CMK (cell line): ENCODE data around the gene WNT11.
"Not testable (repeated sequence)": the region's sequence is repeated elsewhere in the genome, so short reads cannot be mapped to it uniquely, and the experiment has no call there.

Experiments used
- DNase-seq: peaks from one replicate; pipeline ENCODE4 v3.0.0-alpha.2; 2010; ENCODE audit warnings: low read depth

The WNT11 gene

DNA sequence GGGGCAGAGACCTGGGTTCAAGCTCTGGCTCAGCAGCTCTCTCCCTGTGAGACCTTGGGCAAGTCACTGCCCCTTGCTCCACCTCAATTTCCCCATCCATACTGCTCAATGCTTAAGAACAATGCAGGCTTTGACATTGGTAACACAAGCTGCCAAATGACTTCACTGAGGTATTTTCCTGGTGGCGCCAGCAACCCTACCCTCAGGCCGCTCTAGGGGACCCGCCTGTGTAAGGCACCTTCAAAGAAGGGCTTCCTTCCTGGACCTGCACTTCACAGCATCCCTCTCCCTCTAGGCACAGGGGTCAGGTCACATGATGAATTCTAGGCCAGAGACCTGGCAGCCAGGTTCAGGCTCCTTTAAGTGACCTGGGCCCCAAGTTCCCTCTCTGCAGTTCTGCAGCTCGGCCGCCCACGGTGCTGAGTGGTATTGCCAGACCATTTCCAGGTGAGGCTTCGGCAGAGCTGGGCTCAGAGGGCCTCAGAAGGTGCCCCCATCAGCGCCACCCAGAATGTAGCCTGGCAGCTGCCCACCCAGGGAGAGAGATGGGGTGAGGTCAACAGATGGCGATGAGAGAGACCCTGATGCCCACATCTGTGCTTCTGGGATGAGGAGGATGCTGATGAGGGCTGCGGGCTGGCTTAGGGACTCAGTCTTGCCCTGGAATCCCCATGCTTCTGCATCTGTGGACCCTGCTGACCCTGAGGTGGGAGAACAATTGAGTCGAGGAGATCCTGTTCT lies 4.5 kb downstream of the WNT11 start:
- DNase-seq = no peak

DNA sequence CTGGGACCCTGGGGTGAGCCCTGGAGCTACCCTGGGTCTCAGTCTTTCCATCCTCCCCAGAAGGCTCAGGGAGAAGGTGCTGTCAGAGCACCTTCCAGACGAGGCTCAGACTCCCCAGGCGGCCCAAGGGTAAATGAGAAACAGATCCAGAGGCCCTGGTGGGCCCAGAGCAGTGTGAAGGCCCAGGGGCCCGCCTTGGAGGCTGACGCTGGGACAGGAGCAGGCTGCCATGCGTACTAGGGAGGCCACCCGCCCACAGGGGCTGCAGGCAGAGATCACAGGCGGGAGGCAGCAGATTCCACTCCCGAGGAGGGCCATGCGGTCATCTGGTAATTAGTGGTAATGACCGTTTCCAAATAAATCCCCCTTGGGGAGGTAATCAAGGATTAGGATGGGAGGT lies 5.2 kb downstream of the WNT11 start:
- DNase-seq = no peak

DNA sequence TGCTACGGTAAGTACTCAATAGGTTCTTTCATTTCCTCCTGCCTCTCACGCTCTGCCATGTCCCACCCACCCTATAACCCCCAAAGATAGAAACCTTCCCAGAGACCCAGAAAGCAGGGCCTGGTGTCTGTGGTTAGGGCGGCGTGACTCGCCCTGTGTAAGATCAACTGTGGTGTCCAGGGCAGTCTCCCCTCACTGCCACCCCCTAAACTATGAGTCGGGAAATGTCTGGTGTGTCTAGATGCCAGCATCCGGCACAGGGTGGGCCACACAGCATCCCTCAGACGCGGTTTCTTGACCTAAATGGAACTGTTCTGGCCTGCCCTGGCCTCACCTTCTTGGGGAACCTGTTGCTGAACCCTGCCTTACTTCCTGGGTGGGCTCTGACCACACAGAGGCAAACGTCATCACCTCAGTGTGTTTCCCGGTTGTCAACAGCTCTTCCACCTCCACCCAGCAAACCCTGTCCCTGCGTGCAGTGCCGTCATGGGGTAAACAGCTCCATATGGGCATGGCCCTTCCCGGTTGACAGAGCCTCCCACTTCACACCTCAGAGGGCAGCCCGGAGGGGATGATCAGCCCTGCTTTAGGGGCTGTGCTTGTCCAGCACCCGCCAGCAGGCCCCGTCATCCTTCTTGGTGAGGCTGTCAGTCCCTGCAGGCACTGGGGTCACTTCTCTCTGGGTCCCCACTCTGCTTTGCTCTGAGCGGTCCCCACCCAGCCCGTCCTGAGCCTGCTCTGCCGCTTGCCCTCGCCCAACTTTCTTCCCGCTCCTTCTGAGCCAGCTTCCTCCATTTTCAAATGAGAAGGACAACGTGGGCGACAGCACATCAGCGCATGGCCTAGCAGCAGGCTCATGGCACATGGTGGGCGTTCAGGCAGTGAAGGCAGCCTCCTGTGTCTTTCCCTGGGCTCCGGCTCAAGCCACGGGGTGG lies 6.0 kb downstream of the WNT11 start:
- DNase-seq = no peak

DNA sequence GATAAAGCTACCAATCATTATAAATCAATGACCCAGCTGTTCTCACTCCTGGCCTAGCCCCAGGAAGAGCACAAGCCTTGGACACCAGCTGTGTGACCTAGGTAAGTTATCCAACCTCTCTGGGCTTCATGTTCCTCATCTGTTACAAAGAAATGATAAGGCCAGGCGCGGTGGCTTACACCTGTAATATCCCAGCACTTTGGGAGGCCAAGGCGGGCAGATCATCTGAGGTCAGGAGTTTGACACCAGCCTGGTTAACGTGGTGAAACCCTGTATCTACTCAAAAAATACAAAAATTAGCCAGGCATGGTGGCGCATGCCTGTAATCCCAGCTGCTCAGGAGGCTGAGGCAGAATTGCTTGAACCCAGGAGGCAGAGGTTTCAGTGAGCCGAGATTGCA lies 7.6 kb downstream of the WNT11 start:
- DNase-seq = not testable (repeated sequence)

DNA sequence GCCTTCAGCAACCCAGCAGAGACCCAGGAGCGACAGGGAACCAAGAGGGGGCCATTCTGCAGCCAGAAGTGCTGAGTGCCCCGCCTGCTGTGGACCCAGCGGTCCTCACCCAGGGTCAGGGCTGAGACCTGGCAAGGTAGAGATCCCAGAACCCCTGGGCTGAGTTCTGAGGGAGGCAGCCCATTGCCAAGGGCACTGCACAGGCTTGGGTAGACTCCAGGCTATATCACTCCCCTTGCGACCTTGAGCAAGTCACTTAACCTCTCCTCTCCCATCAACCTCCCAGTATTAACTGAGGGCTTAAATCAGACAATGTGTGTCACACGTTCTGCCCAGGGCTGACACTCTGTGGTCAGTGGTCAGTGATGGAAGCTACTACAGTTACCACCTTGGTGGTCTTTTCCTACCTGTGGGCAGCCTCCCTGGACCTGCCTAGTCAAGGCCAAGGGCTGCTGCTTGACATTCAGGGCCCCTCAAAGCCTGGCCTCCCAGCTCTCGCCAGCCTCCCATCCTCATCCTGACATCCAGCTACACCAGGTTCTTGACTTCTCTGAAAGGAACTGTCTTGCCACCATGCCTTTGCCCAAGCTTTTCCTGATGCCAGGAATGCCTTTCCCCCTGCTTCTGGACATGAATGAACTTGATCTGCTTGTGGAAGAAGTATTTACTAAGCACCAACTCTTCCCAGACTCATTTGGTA lies 8.2 kb downstream of the WNT11 start:
- no peak for DNase-seq

DNA sequence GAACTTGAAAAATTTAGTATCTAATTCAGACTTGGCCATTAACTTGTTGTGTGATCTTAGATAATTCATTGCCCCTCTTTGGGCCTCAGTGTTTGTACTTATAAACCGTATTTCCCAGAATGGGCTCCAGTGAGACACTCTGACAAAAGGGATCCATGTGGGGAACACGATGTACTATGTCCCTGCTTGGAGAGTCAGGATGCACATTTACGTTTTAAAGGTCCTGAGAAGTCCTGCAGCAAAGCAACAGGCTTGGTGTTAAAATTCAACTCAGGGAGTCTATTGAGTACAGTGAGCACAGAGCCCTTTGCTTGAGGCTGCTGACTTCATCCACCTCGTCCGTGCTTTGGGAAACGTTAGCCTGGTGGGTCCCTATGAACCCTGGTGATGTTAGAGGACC lies 9.0 kb downstream of the WNT11 start:
- no peak for DNase-seq

DNA sequence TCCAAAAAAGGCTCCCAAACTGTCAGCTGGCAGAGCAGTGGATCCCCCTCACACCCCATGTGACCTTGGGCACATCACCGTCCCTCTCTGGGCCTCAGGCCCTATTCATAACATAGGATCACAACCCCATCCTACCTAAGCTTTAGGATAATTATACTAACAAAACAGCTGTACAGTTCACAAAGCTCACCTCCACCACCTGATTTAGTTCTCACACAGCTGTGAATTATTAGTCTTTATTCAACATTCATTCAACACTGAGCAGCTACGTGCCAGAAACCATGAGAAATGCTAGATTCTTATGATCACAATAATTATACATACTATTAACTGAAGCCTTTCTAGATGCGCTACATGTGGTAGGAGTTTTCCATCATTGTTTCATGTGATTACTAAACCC lies 9.5 kb downstream of the WNT11 start:
- no peak for DNase-seq

DNA sequence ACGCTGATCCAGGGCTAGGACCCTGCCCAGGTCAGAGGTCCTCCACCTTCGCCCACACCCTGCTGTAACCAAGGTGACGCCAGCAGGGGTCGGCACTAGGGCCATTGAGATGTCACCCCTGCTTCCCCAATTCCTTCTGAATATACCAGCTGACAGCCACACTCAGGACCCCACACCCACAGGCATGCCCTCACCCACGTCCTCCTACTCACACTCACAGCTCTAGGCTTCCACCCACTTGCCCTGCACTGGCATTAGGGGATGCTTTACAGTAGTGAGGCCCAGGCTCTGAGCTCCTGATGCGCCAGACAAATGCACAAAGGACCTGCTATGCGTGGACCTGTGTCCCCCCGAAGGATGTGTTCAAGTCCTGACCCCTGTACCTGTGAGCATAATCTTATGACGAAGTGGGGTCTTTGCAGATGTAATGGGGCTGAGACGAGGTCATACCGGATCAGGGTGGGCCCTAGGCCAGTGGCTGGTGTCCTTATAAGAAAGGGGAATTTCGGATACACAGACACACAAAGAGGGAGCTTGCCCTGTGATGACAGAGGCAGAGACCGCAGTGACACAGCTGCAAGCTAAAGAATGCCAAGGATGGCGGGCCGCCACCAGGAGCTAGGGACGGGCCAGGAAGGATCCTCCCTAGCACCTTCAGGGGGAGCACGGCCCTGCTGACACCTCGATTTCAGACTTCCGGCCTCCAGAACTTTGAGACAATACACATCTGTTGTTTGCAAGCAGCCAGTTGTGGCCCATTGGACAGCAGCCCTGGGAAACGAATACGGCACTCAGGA lies 11.2 kb downstream of the WNT11 start:
- no peak for DNase-seq

DNA sequence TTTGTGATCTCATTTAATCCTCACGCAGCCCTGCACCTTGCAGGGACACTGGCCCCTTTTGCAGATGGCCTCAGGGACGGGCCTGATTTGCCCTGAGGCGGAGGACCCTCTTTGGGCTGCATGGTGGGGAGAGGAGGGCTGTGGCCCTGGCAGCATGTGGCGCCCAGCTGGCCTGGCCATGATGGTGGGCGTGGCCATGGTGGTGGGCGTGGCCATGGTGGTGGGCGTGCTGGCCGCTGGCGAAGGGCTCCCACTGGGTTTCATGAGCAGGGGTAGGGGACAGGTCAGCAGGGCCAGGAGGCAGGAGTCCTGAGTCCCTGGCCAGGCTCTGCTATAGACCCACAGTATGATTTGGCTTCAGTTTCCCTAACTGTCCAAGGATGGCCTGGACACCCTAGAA lies 13.1 kb downstream of the WNT11 start:
- DNase-seq = no peak

DNA sequence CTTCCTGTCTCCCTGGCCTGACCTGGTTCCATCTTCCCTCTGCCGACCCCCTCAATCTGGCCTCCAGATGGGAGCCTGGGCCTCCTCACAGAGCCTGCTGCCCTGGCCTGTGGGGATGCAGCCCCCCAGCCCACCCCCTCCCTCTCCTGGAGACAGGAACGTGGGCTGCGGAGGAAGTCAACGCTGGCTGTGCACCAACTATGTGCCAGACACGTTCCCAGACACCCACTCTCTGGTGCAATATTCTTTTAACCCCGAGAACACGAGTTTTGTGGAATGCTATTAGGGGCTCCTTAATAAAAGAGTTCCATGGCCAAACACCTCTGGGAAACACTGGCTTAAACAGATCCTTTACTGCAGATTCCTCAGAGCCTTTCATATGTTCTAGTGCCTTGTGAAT lies 15.9 kb downstream of the WNT11 start:
- DNase-seq = no peak

DNA sequence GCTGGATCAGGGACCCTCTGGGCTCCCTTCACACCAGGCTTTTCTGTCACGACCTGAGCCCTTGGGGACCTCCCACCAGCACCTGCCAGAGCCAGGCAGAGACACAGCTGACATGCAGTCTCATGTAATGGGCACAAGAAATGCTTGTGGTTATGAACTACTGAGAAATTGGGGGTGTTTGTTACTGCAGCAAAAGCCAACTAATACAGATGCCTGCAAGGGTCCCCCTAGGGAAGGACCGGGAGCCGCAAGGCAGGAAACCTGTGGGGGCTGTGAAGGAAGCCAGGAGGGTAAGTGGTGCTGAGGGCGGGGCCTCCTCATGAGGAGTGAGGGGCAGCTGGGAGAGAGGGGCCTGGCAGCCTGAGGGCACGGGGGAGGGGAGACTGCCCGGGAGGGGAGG lies 16.6 kb downstream of the WNT11 start:
- DNase-seq = no peak

DNA sequence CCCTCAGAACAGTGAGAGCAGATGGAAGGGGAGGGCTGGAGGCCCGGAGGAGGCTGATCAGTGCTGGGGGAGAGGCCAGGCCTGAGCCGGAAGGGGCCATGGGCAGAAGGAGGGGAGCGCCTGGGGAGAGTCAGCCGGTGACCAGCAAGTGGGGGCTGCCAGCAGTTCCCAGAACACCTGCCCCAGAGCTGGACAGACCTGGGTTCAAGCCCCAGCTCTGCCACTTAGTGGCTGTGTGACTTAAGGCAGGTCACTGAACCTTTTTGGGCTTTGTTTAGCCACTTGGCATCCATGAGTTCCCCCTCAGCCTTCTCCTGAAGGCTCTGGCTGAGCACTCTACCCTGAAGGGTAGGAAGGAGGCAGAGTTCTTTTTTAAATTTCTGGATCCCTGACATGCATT lies 17.4 kb downstream of the WNT11 start:
- no peak for DNase-seq

DNA sequence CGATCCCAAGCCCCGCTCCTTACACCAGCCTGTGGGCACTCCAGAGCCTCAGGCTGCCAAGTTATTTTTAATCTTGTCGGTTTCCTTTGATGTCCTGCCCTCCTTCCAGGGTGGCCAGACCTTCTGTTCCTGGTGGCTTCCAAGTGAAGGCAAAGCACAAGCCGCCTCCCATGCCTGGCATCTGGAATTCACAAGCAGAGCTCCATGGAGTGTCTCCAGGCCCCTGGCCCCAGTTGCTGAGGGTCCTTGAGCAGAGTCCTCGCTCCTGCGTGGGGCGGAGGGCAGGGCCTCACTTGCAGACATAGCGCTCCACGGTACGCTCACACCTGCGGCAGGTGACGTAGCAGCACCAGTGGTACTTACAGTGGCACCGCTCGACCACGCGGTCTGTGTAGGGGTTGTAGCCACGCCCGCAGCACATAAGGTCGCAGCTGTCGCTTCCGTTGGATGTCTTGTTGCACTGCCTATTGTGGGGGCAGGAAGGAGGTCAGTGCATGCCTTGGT lies 19.5 kb downstream of the WNT11 start:
- no peak for DNase-seq

DNA sequence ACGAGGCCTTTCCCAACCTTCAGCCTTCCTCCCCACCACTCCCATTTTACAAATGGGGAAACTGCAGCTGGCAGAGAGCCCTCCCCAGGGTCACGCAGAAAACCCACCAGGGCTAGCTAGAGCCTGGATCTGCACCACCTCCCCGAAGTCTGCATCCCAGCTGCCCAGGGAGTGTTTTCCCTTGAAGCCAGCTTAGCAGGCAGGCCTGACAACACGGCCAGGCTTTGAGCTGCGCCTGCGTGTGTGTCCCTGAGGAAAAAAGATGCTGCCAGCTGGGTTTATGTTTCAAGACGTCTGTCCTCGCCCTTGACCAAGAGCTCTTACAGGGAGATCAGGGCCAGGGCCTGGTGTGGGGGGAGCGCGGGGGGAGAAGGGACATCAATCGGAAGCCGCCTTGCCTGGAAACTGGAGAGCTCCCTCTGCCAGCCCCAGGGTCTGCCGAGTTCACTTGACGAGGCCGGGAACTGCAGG lies 20.3 kb downstream of the WNT11 start:
- no peak for DNase-seq

DNA sequence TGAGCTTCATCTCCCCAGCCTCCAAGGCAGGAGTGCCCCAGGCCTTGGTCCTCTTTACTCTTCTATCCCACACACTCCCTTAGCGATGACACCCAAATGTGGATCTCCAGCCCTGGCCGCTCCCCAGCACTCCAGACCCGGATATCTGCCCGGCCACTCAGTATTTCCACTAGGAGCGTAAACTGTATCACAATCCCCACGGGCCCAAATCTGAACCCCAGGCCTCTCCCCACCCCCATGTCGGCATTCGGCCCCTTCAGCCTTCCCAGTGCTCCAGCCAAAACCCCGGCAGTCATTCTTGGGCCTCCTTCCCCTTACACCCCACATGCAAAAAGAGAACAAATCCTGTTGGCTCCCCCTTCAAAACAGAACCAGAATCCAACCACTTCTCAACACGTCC lies 20.8 kb downstream of the WNT11 start:
- DNase-seq = no peak

DNA sequence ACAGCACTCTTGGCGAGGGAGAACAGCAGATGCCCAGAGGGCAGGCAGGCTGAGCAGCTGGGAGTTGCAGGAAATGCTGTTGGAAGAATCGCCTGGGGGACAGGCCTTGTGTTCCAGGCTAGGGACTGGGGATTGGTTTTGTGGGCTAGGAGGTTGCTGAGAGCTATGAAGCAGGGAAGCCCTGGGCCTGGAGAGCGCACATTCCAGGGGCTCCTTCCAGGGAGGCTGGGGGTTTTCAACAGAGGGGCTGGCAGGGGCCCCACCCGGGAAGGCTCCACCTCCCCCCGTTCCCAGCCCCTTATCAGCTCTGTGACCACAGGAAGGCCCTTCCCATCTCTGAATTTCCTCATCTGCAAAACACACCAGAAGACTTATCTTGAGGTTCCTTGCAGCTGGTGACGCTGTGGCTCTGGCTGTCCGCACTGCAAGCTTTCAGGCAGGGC lies 21.7 kb downstream of the WNT11 start:
- DNase-seq = peak; percentile 66

DNA sequence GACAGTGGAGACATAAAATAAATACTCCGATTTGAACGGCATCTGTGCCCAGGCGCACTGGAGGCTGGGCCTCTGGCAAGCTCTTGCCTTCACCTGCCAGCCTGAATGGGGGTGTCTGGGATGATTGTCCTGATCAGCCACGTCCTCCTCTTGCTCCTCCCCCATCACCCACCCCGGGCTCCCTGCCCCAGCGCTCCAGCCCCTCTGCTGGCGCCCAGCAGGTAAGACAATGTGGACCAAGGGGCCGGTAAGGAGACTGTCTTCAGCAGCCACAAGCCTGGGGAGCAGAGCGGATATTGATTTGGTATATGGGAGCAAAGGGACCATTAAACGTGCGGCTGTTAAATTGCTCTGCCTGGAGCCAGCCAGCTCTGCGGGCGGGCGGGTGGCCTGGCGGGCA lies 24.9 kb downstream of the WNT11 start:
- DNase-seq = no peak

DNA sequence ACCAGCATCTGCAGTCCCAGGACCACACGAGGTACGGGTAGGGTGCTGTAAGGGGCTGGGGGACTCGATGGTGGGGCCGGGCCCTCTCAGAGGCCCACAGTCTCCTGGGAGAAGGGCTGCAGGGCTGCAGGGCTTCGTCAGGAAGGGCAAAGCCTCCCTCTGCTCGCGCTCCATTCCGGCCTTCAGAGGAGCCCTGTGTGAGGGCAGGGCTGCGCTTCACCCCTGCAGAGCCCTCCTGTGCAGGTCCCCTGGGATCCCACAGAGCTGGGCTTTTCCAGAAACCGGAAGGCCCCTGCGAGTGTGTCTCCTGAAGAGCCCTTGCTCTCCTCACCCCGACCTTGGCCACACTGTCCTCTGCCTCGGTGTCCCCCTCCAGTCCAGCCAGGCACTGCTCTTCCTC lies 27.2 kb downstream of the WNT11 start:
- DNase-seq = no peak

DNA sequence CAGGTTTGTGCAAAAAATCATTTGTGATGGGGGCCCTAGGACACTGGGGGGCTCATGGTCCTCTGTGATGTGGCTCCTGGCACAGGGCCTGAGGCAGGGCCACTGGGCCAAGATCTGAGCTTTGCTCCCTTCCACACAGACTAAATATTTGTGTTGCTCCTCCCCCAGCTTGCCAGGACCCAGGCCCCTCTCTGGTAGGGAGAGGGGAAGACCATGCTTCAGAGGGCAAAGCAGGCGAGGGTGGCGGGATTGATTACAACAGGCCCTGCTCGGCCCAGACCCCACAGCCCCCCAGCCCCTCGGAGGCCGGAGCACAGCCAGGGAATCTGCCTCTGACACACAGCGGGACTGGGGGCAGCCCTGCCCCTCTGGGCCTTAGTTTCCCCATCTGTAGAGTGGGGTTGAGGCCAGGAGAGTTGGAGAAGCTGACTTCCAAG lies 29.0 kb downstream of the WNT11 start:
- no peak for DNase-seq

DNA sequence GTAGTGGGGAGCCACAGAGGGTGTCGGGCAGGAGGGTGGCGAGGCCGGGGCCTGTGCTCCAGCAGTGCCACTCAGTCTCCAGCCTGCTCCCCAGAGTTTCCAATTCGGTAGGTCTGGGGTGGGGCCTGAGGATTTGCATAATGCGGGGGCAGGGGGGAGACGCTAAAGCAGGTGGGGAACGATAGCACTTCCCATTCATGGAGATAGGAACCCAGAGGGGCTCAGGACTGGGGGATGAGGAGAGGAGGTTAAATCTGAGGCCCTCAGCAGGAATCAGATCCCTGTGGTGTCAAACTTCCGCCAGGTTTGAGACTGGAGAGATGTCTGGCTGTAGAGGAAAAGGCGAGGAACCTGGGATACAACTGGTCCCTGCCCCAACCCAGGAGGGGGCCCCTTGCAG lies 29.8 kb downstream of the WNT11 start:
- no peak for DNase-seq

DNA sequence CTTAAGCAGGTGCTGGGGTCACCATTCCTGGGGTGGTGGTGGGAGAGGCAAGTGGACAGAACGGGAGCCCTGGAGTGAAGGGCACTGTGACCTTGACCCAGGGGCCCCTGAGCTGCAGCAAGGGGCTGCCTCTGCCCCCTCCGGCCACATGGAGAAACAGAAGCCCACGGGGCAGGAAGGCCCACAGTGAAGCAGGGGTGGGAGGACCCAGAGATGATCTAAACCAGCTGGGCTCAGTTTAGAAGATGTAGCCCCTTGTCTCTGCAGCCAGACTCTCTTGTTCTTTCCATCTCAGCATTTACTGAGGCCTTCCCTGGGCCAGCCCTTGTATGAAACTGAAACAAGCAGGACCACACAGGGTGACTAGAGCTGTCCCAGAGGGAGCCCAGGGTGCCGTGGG lies 30.5 kb downstream of the WNT11 start:
- DNase-seq = no peak

DNA sequence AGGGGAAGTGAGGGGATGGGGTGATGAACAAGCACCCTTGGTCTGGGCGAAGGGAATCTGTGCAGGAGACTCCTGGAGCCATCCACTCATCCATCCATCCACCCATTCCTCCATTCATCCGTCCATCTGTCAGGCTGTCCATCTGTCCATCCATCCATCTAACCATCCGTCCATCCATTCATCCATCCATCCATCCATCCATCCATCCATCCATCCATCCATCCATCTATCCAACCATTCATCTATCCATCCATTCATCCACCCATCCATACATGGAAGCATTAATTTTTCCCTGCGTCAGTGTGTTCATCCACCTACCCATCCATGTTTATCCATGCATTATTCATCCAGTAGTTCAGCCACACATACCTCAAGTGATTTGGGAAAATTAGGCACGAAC lies 32.0 kb downstream of the WNT11 start:
- DNase-seq = no peak
